ENCODE measurements around the gene GHRL.
A peak's percentile ranks its signal among the peaks of the same experiment; 100 is the strongest.

Gene GHRL

GRCh38 chr3:10321630-10322351 is 29.0 kb upstream of the GHRL start:
- no peak overlapping the region for H3K4me2 ChIP-seq (ENCODE audit: low read length)
- H3K4me3 ChIP-seq (ENCODE audit: low read depth, low read length), result no peak overlapping the region
- H3K27ac ChIP-seq, result peak overlapping the region; percentile 71
- no peaks in the 10 kb centered on the region for H3K27me3 ChIP-seq (ENCODE audit: control insufficient read depth, insufficient read depth, low read length)
- no peak for TF ChIP-seq CTCF (IDR thresholded peaks at IDR 0.05)
- peak overlapping the region; percentile 99 for H2AFZ ChIP-seq
- H3K9ac ChIP-seq, result no peak overlapping the region
- H3K36me3 ChIP-seq (ENCODE audit: control insufficient read depth, insufficient read depth, low read length), result no peaks in the 10 kb centered on the region
- H3K9me3 ChIP-seq (ENCODE audit: control insufficient read depth, low read length), result no peaks in the 10 kb centered on the region
- peaks cover 5% of the 10 kb centered on the region for H3K4me1 ChIP-seq
- peaks cover 11% of the 10 kb centered on the region for H3K79me2 ChIP-seq

GRCh38 chr3:10320320-10320677 is 27.6 kb upstream of the GHRL start:
- Histone ChIP-seq H3K9me3 (ENCODE audit: control insufficient read depth, low read length) (no peaks in the 10 kb centered on the region), H2AFZ (peak overlapping the region; percentile 99), H3K9ac (peak overlapping the region; percentile 93), H3K36me3 (ENCODE audit: control insufficient read depth, insufficient read depth, low read length) (no peaks in the 10 kb centered on the region), H3K27me3 (ENCODE audit: control insufficient read depth, insufficient read depth, low read length) (no peaks in the 10 kb centered on the region), H3K79me2 (peaks cover 15% of the 10 kb centered on the region), H3K27ac (peak overlapping the region; percentile 71), H3K4me1 (peaks cover 5% of the 10 kb centered on the region), H3K4me3 (ENCODE audit: low read depth, low read length) (peak overlapping the region; percentile 78), H3K4me2 (ENCODE audit: low read length) (peak overlapping the region; percentile 90)
- no peak for TF ChIP-seq CTCF (IDR thresholded peaks at IDR 0.05)

GRCh38 chr3:10319804-10320203 is 27.1 kb upstream of the GHRL start:
- TF ChIP-seq CTCF (IDR thresholded peaks at IDR 0.05), result no peak
- Histone ChIP-seq H3K4me1 (peaks cover 5% of the 10 kb centered on the region), H3K4me3 (ENCODE audit: low read depth, low read length) (peak overlapping the region; percentile 78), H3K4me2 (ENCODE audit: low read length) (peak overlapping the region; percentile 90), H3K36me3 (ENCODE audit: control insufficient read depth, insufficient read depth, low read length) (no peaks in the 10 kb centered on the region), H3K27me3 (ENCODE audit: control insufficient read depth, insufficient read depth, low read length) (no peaks in the 10 kb centered on the region), H3K9me3 (ENCODE audit: control insufficient read depth, low read length) (no peaks in the 10 kb centered on the region), H3K9ac (no peak overlapping the region), H3K79me2 (peaks cover 15% of the 10 kb centered on the region), H3K27ac (no peak overlapping the region), H2AFZ (no peak overlapping the region)

DNA sequence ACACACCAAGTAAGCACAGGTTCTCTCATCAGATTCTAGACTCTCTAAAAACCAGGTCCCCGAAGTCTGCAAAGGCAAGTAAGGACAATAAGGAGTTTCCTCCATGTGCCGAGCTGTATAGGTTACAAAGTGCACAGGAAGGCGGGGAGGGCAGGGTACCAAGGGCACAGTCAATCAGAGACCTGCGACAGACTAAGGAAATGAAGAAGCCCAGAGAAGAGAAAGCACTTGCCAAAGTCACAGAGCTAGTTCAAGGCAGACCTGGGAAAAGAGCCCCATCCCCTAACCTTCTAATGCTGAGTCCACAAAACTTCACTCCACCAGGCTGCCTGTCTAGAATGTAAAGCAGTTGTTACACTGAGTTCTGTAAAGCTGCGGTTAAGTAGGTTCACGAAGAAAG is 26.5 kb upstream of the GHRL start:
- Histone ChIP-seq H3K27me3 (ENCODE audit: control insufficient read depth, insufficient read depth, low read length) (no peaks in the 10 kb centered on the region), H3K27ac (no peak overlapping the region), H2AFZ (no peak overlapping the region), H3K79me2 (peaks cover 15% of the 10 kb centered on the region), H3K9ac (no peak overlapping the region), H3K36me3 (ENCODE audit: control insufficient read depth, insufficient read depth, low read length) (no peaks in the 10 kb centered on the region), H3K4me1 (peaks cover 5% of the 10 kb centered on the region), H3K9me3 (ENCODE audit: control insufficient read depth, low read length) (no peaks in the 10 kb centered on the region), H3K4me3 (ENCODE audit: low read depth, low read length) (no peak overlapping the region), H3K4me2 (ENCODE audit: low read length) (no peak overlapping the region)
- TF ChIP-seq CTCF (IDR thresholded peaks at IDR 0.05), result no peak

GRCh38 chr3:10317961-10318350 is 25.2 kb upstream of the GHRL start:
- no peak overlapping the region for H3K4me2 ChIP-seq (ENCODE audit: low read length)
- no peaks in the 10 kb centered on the region for H3K27me3 ChIP-seq (ENCODE audit: control insufficient read depth, insufficient read depth, low read length)
- no peak overlapping the region for H3K4me3 ChIP-seq (ENCODE audit: low read depth, low read length)
- no peak overlapping the region for H3K27ac ChIP-seq
- H3K4me1 ChIP-seq, result peaks cover 5% of the 10 kb centered on the region
- H3K36me3 ChIP-seq (ENCODE audit: control insufficient read depth, insufficient read depth, low read length), result no peaks in the 10 kb centered on the region
- TF ChIP-seq CTCF (IDR thresholded peaks at IDR 0.05), result no peak
- no peak overlapping the region for H2AFZ ChIP-seq
- H3K9me3 ChIP-seq (ENCODE audit: control insufficient read depth, low read length), result no peaks in the 10 kb centered on the region
- peaks cover 15% of the 10 kb centered on the region for H3K79me2 ChIP-seq
- no peak overlapping the region for H3K9ac ChIP-seq
